GM12872 (cell line): Measurements from ENCODE around the gene CACNA1C.

ENCODE experiments used
- CTCF ChIP-seq: IDR thresholded peaks from 3 replicates; pipeline ENCODE4 v1.5.1; 2011; ENCODE audit warnings: low read depth, mild to moderate bottlenecking, low read length, moderate library complexity; ENCODE audit not compliant: insufficient read depth

Gene CACNA1C

GRCh38 chr12:2054091-2055018 lies 1.6 kb downstream of the CACNA1C start:
- no peak for TF ChIP-seq CTCF

GRCh38 chr12:2057041-2057794 lies 4.4 kb downstream of the CACNA1C start:
- peak; percentile 74 for TF ChIP-seq CTCF

GRCh38 chr12:2057795-2058408 lies 5.1 kb downstream of the CACNA1C start:
- no peak for TF ChIP-seq CTCF

GRCh38 chr12:2058837-2059236 lies 6.0 kb downstream of the CACNA1C start:
- no peak for TF ChIP-seq CTCF

GRCh38 chr12:2061402-2061801 lies 8.6 kb downstream of the CACNA1C start:
- TF ChIP-seq CTCF = no peak

- TF ChIP-seq CTCF = no peak
These were observed 11.3 kb downstream of the CACNA1C start for GRCh38 chr12:2064071-2064507.

- TF ChIP-seq CTCF = no peak
These were observed 15.9 kb downstream of the CACNA1C start for GRCh38 chr12:2068653-2069052.
